ENCODE data around the gene TGFBRAP1. TPM values are rescaled to one million over a fixed set of nuclear protein-coding genes. Genes with fewer than 3 reads are reported as not detected.

The TGFBRAP1 gene
- total RNA-seq, 4 donors from 2014 or later: 21.0 to 38.7 (median 24.2) TPM

DNA sequence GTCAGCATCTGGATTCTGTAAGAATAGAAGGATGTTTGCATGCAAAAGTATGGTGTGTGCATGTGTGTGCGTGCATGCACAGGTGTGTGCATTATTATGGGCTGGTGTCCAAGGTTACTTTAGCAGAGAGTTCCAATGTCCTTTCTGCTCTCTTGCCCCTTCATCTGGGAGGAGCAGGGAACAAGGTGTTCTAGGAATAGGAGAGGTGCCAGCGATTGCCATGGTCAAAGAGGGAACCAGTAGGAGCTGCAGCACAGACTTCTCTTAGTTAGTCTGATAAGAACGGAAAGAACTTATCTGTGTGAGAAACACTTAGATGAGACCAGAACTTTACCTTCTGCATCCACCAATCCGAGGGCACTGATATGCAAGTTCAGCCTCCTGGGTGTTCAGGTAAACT lies 79.6 kb downstream of the TGFBRAP1 start:
- Histone ChIP-seq H3K4me1 (no peaks in the 10 kb centered on the region), H3K4me3 (no peak overlapping the region), H3K9me3 (no peaks in the 10 kb centered on the region), H3K36me3 (no peaks in the 10 kb centered on the region), H3K27me3 (no peaks in the 10 kb centered on the region), H3K27ac (no peak overlapping the region)
- intact Hi-C loops (cut with DNase I; ENCODE audit: low total_unique reads): no loop called here
- no peak for DNase-seq
- TF ChIP-seq POLR2A (IDR thresholded peaks at IDR 0.05): no peak
- TF ChIP-seq, protein P1, sequence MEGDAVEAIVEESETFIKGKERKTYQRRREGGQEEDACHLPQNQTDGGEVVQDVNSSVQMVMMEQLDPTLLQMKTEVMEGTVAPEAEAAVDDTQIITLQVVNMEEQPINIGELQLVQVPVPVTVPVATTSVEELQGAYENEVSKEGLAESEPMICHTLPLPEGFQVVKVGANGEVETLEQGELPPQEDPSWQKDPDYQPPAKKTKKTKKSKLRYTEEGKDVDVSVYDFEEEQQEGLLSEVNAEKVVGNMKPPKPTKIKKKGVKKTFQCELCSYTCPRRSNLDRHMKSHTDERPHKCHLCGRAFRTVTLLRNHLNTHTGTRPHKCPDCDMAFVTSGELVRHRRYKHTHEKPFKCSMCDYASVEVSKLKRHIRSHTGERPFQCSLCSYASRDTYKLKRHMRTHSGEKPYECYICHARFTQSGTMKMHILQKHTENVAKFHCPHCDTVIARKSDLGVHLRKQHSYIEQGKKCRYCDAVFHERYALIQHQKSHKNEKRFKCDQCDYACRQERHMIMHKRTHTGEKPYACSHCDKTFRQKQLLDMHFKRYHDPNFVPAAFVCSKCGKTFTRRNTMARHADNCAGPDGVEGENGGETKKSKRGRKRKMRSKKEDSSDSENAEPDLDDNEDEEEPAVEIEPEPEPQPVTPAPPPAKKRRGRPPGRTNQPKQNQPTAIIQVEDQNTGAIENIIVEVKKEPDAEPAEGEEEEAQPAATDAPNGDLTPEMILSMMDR (IDR thresholded peaks at IDR 0.05): no peak

DNA sequence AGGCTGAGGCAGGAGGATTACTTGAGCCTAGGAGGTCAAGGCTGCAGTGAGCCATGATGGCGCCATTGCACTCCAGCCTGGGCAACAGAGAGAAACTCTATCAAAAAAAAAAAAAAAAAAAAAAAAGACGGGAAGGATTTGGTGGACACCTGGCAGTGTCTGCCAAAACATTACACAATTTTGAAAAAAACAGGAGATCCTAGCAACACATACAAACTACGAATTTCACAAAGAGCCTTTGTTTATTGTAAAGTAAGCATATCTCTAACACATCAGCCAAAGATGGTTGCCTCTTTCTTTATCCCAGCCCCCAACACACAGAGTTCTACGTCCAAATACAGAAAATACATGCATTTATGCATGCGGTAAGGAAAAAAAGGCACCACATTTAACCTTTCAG lies 80.4 kb downstream of the TGFBRAP1 start:
- no peak for DNase-seq
- intact Hi-C loops (cut with DNase I; ENCODE audit: low total_unique reads): no loop called here
- Histone ChIP-seq H3K36me3 (no peaks in the 10 kb centered on the region), H3K9me3 (no peaks in the 10 kb centered on the region), H3K27me3 (no peaks in the 10 kb centered on the region), H3K4me1 (no peaks in the 10 kb centered on the region), H3K4me3 (no peak overlapping the region), H3K27ac (no peak overlapping the region)
- TF ChIP-seq, protein P1 (IDR thresholded peaks at IDR 0.05): no peak
- no peak for TF ChIP-seq POLR2A (IDR thresholded peaks at IDR 0.05)

DNA sequence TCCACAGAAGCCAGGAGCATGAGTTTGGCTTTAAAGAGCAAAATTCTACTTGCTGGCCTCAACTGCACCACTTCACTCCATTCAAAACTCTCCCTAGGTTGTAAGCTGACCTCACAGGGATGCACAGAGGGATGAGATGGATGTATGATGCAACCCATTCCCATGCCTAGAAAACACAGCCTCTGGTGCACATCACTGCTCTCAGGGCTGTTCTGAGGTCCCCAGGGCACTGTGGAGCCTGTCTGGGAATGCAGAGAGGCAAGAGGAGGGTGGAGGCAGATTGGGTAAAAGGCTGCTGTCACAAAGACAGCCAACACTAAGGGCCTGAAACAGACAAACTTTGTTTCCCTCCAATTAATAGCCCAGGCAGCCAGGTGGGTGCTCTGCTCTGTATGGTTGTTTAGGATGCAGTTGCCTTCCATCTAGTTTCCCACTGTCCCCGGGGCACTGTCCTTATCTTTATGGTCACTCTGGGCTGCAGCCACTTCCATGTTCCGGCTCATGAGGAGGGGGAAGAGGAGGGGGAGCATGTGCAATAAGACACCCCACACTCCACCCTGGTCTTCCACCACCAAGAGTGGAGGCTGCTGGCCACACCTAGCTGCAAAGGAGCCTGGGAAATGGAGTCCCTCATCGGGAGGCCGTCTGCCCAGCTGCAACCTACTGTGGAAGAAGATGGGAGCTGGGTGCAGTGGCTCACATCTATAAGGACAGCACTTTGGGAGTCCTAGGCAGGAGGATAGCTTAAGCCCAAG lies 81.0 kb downstream of the TGFBRAP1 start:
- H3K27me3 ChIP-seq: no peaks in the 10 kb centered on the region
- TF ChIP-seq, protein P1 (IDR thresholded peaks at IDR 0.05): no peak
- TF ChIP-seq POLR2A (IDR thresholded peaks at IDR 0.05): no peak

DNA sequence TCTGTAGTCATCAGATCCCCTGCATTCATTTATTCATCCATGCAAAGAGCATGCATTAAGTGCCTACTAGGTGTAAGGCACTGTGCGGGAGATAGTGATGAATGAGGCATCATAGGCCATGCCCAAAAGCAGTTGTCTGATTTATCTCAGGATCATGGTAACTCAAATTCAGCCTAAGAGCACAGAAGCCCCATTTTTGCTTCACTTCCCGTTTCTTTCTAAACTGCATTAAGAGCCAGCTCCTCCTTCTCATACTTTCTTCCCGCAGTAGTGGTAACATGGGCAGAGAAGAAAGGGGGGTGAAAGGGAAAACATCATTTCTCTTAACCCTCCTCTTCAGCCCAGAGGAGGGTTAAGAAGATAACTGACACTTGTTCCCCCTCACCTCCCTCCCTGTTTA lies 85.1 kb downstream of the TGFBRAP1 start:
- TF ChIP-seq, protein P1 (IDR thresholded peaks at IDR 0.05): no peak
- TF ChIP-seq POLR2A (IDR thresholded peaks at IDR 0.05): no peak
- intact Hi-C loops (cut with DNase I; ENCODE audit: low total_unique reads): no loop called here
- no peak overlapping the region for H3K4me3 ChIP-seq
- no peak for DNase-seq
- no peak overlapping the region for H3K27ac ChIP-seq
- no peaks in the 10 kb centered on the region for H3K4me1 ChIP-seq
- H3K36me3 ChIP-seq: no peaks in the 10 kb centered on the region
- H3K27me3 ChIP-seq: no peaks in the 10 kb centered on the region
- no peaks in the 10 kb centered on the region for H3K9me3 ChIP-seq

More for the DNA sequence above, 81.0 kb downstream of the TGFBRAP1 start:
- no peaks in the 10 kb centered on the region for H3K4me1 ChIP-seq
- no peak for DNase-seq
- no peak overlapping the region for H3K27ac ChIP-seq
- H3K36me3 ChIP-seq: no peaks in the 10 kb centered on the region
- H3K9me3 ChIP-seq: no peaks in the 10 kb centered on the region
- H3K4me3 ChIP-seq: no peak overlapping the region
- intact Hi-C loops (cut with DNase I; ENCODE audit: low total_unique reads): no loop called here

DNA sequence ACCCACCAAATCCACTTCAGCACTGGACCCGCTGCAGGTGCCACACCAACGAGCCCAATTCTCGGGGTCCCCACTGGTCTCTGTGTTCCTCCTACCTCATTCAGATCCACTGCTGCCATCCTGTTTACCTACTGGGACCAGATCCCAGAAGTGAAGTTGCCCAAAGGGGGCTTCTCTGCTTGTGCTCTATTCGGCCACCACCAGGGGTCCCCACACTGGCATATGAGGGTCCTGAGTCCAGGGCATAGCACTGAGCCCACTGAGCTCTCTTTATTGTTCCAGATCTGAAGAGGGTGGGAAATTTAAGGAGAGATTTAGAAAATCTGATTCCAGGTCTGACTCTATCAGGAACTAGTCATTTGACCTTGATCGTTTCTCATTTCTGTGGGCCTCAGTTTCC lies 85.6 kb downstream of the TGFBRAP1 start:
- H3K27me3 ChIP-seq: no peaks in the 10 kb centered on the region
- TF ChIP-seq, protein P1 (IDR thresholded peaks at IDR 0.05): no peak
- H3K4me3 ChIP-seq: no peak overlapping the region
- H3K4me1 ChIP-seq: no peaks in the 10 kb centered on the region
- no peaks in the 10 kb centered on the region for H3K9me3 ChIP-seq
- no peaks in the 10 kb centered on the region for H3K36me3 ChIP-seq
- DNase-seq: no peak
- intact Hi-C loops (cut with DNase I; ENCODE audit: low total_unique reads): no loop called here
- no peak overlapping the region for H3K27ac ChIP-seq

All from uterus (tissue), 4 donors.